ENCODE data around the gene H1-8.

The H1-8 gene

DNA sequence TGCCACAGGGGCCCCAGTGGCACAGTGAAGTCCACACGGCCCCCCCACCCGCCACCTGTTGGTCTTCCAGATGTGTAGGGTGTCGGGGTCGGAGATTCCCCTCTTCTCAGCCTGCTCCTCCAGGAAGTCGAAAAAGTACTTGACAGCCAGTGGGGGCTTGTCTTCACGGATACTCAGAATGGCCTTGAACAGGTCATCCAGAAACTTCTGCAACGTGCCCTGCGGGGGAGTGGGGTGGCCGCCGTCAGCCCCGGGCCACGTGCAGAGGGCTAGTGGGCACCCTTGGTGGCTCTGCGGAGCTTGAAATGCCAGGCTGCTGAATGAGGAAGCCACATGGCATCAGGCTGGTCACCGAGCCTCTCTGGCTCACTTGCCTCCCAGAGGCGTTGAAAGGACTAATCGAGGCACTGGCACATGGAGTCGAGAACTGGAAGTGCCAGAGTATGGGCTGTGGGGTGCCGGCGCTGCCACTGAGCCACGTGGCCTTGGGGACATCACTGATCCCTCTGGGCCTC is 16.6 kb downstream of the H1-8 start:
- TF ChIP-seq RAD21 (IDR thresholded peaks at IDR 0.05; ENCODE audit: low read depth) (no peak), ZBTB7A (IDR thresholded peaks at IDR 0.05; ENCODE audit: low read depth) (no peak), FOXM1 (IDR thresholded peaks at IDR 0.05; ENCODE audit: borderline replicate concordance, low read depth) (no peak)

DNA sequence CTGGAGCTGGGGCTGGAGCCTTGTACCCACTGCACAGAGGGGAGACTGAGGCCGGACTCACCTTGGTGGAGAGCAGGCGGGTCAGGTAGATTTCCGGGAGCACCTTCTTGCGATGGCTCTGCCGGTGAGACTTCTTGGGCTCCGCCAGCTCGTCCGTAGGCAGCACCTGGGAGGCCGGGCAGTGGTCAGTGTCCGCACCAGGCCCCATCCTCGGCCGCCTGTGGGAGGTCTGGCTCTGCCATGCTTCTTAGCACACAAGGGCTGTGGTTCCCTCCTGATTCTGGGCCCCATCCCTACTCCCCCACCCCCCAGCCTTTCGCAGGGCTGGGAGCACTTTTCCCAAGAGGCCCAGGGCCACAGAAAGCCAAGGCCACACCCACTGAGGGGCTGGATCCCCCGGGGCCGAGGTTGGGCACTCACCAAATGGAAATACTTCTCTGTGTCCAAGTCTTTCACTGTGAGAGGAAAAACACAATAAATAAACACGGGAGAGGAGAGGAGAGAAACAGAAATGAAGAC is 17.4 kb downstream of the H1-8 start:
- TF ChIP-seq ZBTB7A (IDR thresholded peaks at IDR 0.05; ENCODE audit: low read depth) (no peak), EP300 (IDR thresholded peaks at IDR 0.05; ENCODE audit: borderline replicate concordance) (no peak)
- TF ChIP-seq, protein P1, sequence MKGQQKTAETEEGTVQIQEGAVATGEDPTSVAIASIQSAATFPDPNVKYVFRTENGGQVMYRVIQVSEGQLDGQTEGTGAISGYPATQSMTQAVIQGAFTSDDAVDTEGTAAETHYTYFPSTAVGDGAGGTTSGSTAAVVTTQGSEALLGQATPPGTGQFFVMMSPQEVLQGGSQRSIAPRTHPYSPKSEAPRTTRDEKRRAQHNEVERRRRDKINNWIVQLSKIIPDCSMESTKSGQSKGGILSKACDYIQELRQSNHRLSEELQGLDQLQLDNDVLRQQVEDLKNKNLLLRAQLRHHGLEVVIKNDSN (IDR thresholded peaks at IDR 0.05): no peak

DNA sequence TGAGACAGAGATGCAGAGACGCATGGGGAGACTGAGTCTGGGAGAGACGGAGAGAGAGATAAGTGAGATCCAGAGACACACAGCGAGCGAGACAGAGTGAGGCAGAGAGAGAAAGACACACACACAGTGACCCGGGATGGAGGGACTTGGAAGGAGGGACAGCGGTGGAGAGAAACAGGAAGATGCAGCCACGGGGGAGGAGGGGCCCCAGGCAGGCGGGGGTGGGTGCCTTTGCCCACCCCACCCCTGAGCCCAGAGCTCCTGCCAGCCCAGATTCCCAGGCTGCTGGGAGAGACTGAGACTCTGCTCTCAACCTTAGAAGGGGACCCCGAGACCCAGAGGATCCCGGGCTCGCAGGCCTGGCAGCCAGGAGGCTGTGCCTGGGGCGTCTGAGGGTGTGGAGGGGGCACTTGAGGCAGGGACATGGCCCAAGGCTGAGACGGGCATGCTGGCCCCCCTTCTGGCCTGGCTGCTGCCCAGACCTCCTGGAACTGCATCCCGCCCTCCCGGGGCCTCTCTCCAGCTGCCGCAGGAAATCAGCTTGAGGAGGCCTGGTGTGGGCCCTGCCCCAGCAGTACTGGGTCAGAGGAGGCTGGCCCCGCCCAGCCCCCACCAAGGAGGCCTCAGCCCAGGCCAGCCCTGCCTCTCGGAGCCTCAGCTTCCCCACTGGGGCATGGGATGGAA is 18.1 kb downstream of the H1-8 start:
- TF ChIP-seq TCF12 (IDR thresholded peaks at IDR 0.05; ENCODE audit: low read depth) (no peak), CEBPB (IDR thresholded peaks at IDR 0.05) (no peak), YY1 (IDR thresholded peaks at IDR 0.05; ENCODE audit: low read depth) (no peak), RAD21 (IDR thresholded peaks at IDR 0.05; ENCODE audit: low read depth) (no peak), CREB1 (IDR thresholded peaks at IDR 0.05; ENCODE audit: low read depth) (no peak), ZBTB7A (IDR thresholded peaks at IDR 0.05; ENCODE audit: low read depth) (no peak), TAF1 (IDR thresholded peaks at IDR 0.05; ENCODE audit: low read depth) (no peak), EP300 (IDR thresholded peaks at IDR 0.05; ENCODE audit: borderline replicate concordance) (no peak), TEAD4 (IDR thresholded peaks at IDR 0.05) (no peak), NFIC (IDR thresholded peaks at IDR 0.05) (no peak)
- TF ChIP-seq, protein P2, sequence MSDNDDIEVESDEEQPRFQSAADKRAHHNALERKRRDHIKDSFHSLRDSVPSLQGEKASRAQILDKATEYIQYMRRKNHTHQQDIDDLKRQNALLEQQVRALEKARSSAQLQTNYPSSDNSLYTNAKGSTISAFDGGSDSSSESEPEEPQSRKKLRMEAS (IDR thresholded peaks at IDR 0.05): no peak
- TF ChIP-seq, protein P3, sequence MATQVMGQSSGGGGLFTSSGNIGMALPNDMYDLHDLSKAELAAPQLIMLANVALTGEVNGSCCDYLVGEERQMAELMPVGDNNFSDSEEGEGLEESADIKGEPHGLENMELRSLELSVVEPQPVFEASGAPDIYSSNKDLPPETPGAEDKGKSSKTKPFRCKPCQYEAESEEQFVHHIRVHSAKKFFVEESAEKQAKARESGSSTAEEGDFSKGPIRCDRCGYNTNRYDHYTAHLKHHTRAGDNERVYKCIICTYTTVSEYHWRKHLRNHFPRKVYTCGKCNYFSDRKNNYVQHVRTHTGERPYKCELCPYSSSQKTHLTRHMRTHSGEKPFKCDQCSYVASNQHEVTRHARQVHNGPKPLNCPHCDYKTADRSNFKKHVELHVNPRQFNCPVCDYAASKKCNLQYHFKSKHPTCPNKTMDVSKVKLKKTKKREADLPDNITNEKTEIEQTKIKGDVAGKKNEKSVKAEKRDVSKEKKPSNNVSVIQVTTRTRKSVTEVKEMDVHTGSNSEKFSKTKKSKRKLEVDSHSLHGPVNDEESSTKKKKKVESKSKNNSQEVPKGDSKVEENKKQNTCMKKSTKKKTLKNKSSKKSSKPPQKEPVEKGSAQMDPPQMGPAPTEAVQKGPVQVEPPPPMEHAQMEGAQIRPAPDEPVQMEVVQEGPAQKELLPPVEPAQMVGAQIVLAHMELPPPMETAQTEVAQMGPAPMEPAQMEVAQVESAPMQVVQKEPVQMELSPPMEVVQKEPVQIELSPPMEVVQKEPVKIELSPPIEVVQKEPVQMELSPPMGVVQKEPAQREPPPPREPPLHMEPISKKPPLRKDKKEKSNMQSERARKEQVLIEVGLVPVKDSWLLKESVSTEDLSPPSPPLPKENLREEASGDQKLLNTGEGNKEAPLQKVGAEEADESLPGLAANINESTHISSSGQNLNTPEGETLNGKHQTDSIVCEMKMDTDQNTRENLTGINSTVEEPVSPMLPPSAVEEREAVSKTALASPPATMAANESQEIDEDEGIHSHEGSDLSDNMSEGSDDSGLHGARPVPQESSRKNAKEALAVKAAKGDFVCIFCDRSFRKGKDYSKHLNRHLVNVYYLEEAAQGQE (IDR thresholded peaks at IDR 0.05; ENCODE audit: low read depth): no peak
- TF ChIP-seq, protein P1 (IDR thresholded peaks at IDR 0.05): no peak

DNA sequence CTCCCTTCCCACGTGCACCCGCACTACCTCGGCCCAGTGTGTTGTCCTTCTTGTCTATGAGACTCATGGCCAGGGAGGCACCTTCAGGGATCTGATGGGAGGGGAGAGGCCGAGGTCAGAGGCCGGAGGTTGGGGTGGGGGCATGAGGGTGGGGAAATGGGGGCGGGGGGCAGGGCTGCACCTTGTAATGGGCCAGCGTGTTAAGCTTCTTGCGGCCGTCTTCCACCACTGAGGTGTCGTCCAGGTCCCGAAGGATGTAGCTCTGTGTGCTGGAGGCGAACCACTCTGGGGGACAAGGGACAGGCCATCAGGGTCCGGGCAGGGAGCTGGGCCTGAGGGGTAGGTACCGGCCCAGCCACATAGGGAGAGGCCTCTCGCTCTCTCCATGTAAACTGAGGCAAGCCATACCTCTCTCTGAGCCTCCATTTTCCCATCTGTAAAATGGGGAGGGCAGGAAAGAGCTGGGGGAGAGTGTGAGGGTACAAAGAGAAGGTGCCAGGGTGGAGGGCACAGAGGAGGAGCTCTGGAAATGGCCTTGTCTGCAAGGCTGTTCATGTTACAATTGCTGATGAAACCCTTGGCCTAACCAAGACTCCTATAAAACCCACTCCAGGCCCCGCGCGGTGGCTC is 18.8 kb downstream of the H1-8 start:
- no peak for TF ChIP-seq EGR1 (IDR thresholded peaks at IDR 0.05)
- TF ChIP-seq YY1 (IDR thresholded peaks at IDR 0.05; ENCODE audit: low read depth): no peak
- no peak for TF ChIP-seq TEAD4 (IDR thresholded peaks at IDR 0.05)
- TF ChIP-seq RAD21 (IDR thresholded peaks at IDR 0.05; ENCODE audit: low read depth): no peak
- TF ChIP-seq FOXM1 (IDR thresholded peaks at IDR 0.05; ENCODE audit: borderline replicate concordance, low read depth): no peak
- TF ChIP-seq, protein P3 (IDR thresholded peaks at IDR 0.05; ENCODE audit: low read depth): no peak
- no peak for TF ChIP-seq TCF12 (IDR thresholded peaks at IDR 0.05; ENCODE audit: low read depth)
- TF ChIP-seq TAF1 (IDR thresholded peaks at IDR 0.05; ENCODE audit: low read depth): no peak
- no peak for TF ChIP-seq ZBTB7A (IDR thresholded peaks at IDR 0.05; ENCODE audit: low read depth)
- TF ChIP-seq, protein P2 (IDR thresholded peaks at IDR 0.05): no peak
- TF ChIP-seq CREB1 (IDR thresholded peaks at IDR 0.05; ENCODE audit: low read depth): no peak
- no peak for TF ChIP-seq EP300 (IDR thresholded peaks at IDR 0.05; ENCODE audit: borderline replicate concordance)

DNA sequence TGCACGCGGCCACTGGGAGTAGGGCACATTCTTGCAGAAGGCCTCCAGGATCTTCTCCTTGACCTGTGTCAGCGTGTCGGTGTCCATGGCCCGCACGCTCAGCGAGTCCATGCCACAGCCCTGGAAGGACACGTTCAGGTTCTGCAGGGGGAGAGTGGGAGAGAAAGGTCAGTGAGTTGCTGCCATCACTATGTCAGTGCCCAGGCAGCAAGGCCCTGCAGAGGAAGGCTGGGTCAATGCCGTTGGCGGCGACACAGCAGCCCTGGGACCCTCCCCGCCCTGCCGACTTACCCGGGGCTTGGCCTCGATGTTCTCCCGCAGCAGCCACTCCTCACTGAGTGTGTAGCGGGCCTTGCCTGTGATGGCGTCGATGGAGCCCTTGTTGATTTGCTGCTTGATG is 19.8 kb downstream of the H1-8 start:
- TF ChIP-seq TAF1 (IDR thresholded peaks at IDR 0.05; ENCODE audit: low read depth): no peak
- TF ChIP-seq EGR1 (IDR thresholded peaks at IDR 0.05): no peak
- TF ChIP-seq NFIC (IDR thresholded peaks at IDR 0.05): no peak
- TF ChIP-seq, protein P2 (IDR thresholded peaks at IDR 0.05): no peak
- no peak for TF ChIP-seq EP300 (IDR thresholded peaks at IDR 0.05; ENCODE audit: borderline replicate concordance)
- no peak for TF ChIP-seq ZBTB7A (IDR thresholded peaks at IDR 0.05; ENCODE audit: low read depth)
- TF ChIP-seq, protein P1 (IDR thresholded peaks at IDR 0.05): no peak
- TF ChIP-seq CEBPB (IDR thresholded peaks at IDR 0.05): no peak
- TF ChIP-seq FOXM1 (IDR thresholded peaks at IDR 0.05; ENCODE audit: borderline replicate concordance, low read depth): no peak

All from Ishikawa (cell line).